ENCODE data around the gene ATP10D. TPM values are rescaled to one million over a fixed set of nuclear protein-coding genes. Genes with fewer than 3 reads are reported as not detected.

Gene ATP10D
- total and polyA plus RNA-seq, 2 donors (not counting 3 experiments of a cell fraction or from before 2014, with no cell fraction given): 34.1 to 40.2 TPM

- no peak for TF ChIP-seq JUN (IDR thresholded peaks at IDR 0.05; ENCODE audit: borderline replicate concordance, insufficient read depth, insufficient read length, low read depth)
- TF ChIP-seq GATA2 (IDR thresholded peaks at IDR 0.05; ENCODE audit: insufficient read depth, insufficient read length, low read depth, low read length): no peak
- TF ChIP-seq FOS (IDR thresholded peaks at IDR 0.05; ENCODE audit: borderline replicate concordance, insufficient read depth, low read length): no peak
- no peak for TF ChIP-seq MYC (IDR thresholded peaks at IDR 0.05; ENCODE audit: low read depth, low read length)
- no peak for TF ChIP-seq POLR2AphosphoS5 (IDR thresholded peaks at IDR 0.05; ENCODE audit: insufficient read depth, low read depth, low read length)
- H2AFZ ChIP-seq (ENCODE audit: low read depth, low read length): no peak overlapping the region
- H3K9ac ChIP-seq (replicated peaks; ENCODE audit: extremely low read depth, insufficient read depth, low read length): no peak overlapping the region
- H4K20me1 ChIP-seq (replicated peaks; ENCODE audit: control insufficient read depth, extremely low read depth, insufficient read depth, low read length): no peaks in the 10 kb centered on the region
- no peaks in the 10 kb centered on the region for H3K4me1 ChIP-seq (ENCODE audit: control insufficient read depth, extremely low read depth, insufficient read depth, low read length)
- no peak overlapping the region for H3K27ac ChIP-seq (ENCODE audit: insufficient read depth, low read depth, low read length)
- FAIRE-seq: no peak
- DNase-seq (ENCODE audit: low read depth, low spot score): no peak
- H3K4me3 ChIP-seq (replicated peaks in 1 of 3; ENCODE audit: insufficient read depth in 1 of 3, low read depth in 1 of 3, low read length in 3 of 3): no peak overlapping the region
- no peaks in the 10 kb centered on the region for H3K36me3 ChIP-seq (ENCODE audit: control insufficient read depth in 2 of 2, extremely low read depth in 1 of 2, insufficient read depth in 2 of 2, low read length in 2 of 2)
- H3K9me1 ChIP-seq (replicated peaks; ENCODE audit: control insufficient read depth, extremely low read depth, insufficient read depth, low read length): no peaks in the 10 kb centered on the region
- no peaks in the 10 kb centered on the region for H3K79me2 ChIP-seq (ENCODE audit: control insufficient read depth, insufficient read depth, low read length)
- intact Hi-C loops (cut with micrococcal nuclease) (no loop called here), dilution Hi-C loops (cut with MboI; ENCODE audit: extremely low pct_ligation_motif_present, low sequenced_read_pairs) (no loop called here)
- H3K9me3 ChIP-seq (replicated peaks; ENCODE audit: control insufficient read depth, insufficient read depth, low read length): no peaks in the 10 kb centered on the region
- POLR2A ChIA-PET: no interaction called here
- BruUV-seq (replicated peaks): no TSS peak
- CTCF ChIA-PET: no interaction called here
- no peak overlapping the region for H3K4me2 ChIP-seq (ENCODE audit: insufficient read depth, low read length)
- no peaks in the 10 kb centered on the region for H3K27me3 ChIP-seq (ENCODE audit: control insufficient read depth in 2 of 2, insufficient read depth in 2 of 2, low read length in 2 of 2)
Measured at GRCh38 chr4:47597696-47598095, 112.6 kb downstream of the ATP10D start.

GRCh38 chr4:47598320-47598719, 113.2 kb downstream of the ATP10D start:
- no peaks in the 10 kb centered on the region for H3K9me1 ChIP-seq (replicated peaks; ENCODE audit: control insufficient read depth, extremely low read depth, insufficient read depth, low read length)
- no peak overlapping the region for H2AFZ ChIP-seq (ENCODE audit: low read depth, low read length)
- no peaks in the 10 kb centered on the region for H3K9me3 ChIP-seq (replicated peaks; ENCODE audit: control insufficient read depth, insufficient read depth, low read length)
- H4K20me1 ChIP-seq (replicated peaks; ENCODE audit: control insufficient read depth, extremely low read depth, insufficient read depth, low read length): no peaks in the 10 kb centered on the region
- POLR2A ChIA-PET: no interaction called here
- H3K27ac ChIP-seq (ENCODE audit: insufficient read depth, low read depth, low read length): no peak overlapping the region
- H3K4me2 ChIP-seq (ENCODE audit: insufficient read depth, low read length): no peak overlapping the region
- intact Hi-C loops (cut with micrococcal nuclease): no loop called here
- H3K36me3 ChIP-seq (ENCODE audit: control insufficient read depth in 2 of 2, extremely low read depth in 1 of 2, insufficient read depth in 2 of 2, low read length in 2 of 2): no peaks in the 10 kb centered on the region
- BruUV-seq (replicated peaks): no TSS peak
- DNase-seq (ENCODE audit: low read depth, low spot score) (no peak), FAIRE-seq (no peak)
- H3K79me2 ChIP-seq (ENCODE audit: control insufficient read depth, insufficient read depth, low read length): no peaks in the 10 kb centered on the region
- TF ChIP-seq POLR2AphosphoS5 (IDR thresholded peaks at IDR 0.05; ENCODE audit: insufficient read depth, low read depth, low read length): no peak
- no peak for TF ChIP-seq GATA2 (IDR thresholded peaks at IDR 0.05; ENCODE audit: insufficient read depth, insufficient read length, low read depth, low read length)
- TF ChIP-seq POLR2A (IDR thresholded peaks at IDR 0.05; ENCODE audit: low read depth, low read length): no peak
- TF ChIP-seq EZH2 (IDR thresholded peaks at IDR 0.05; ENCODE audit: borderline replicate concordance, low read depth, low read length, severe bottlenecking): no peak
- TF ChIP-seq MAX (IDR thresholded peaks at IDR 0.05; ENCODE audit: insufficient read depth, insufficient read length): no peak
- TF ChIP-seq CTCF (IDR thresholded peaks at IDR 0.05; ENCODE audit: extremely low read depth in 1 of 2, insufficient read depth in 1 of 2, low read depth in 1 of 2, low read length in 2 of 2): no peak
- no peak for TF ChIP-seq JUN (IDR thresholded peaks at IDR 0.05; ENCODE audit: borderline replicate concordance, insufficient read depth, insufficient read length, low read depth)
- TF ChIP-seq MYC (IDR thresholded peaks at IDR 0.05; ENCODE audit: low read depth, low read length): no peak
- no peak for TF ChIP-seq FOS (IDR thresholded peaks at IDR 0.05; ENCODE audit: borderline replicate concordance, insufficient read depth, low read length)
- H3K4me1 ChIP-seq (ENCODE audit: control insufficient read depth, extremely low read depth, insufficient read depth, low read length): no peaks in the 10 kb centered on the region
- CTCF ChIA-PET: no interaction called here
- dilution Hi-C loops (cut with MboI; ENCODE audit: extremely low pct_ligation_motif_present, low sequenced_read_pairs): no loop called here
- no peaks in the 10 kb centered on the region for H3K27me3 ChIP-seq (ENCODE audit: control insufficient read depth in 2 of 2, insufficient read depth in 2 of 2, low read length in 2 of 2)
- no peak overlapping the region for H3K9ac ChIP-seq (replicated peaks; ENCODE audit: extremely low read depth, insufficient read depth, low read length)
- H3K4me3 ChIP-seq (replicated peaks in 1 of 3; ENCODE audit: insufficient read depth in 1 of 3, low read depth in 1 of 3, low read length in 3 of 3): no peak overlapping the region
